Measurements from ENCODE around the gene ATP9B.

The ATP9B gene

GRCh38 chr18:79229431-79229830 lies 160.2 kb downstream of the ATP9B start:
- no peak for DNase-seq (ENCODE audit: low read depth, low spot score)
- Histone ChIP-seq H3K27me3 (ENCODE audit: insufficient read depth, insufficient read length) (no peaks in the 10 kb centered on the region), H3K36me3 (ENCODE audit: insufficient read depth, insufficient read length, low read length) (no peaks in the 10 kb centered on the region), H3K9me3 (ENCODE audit: insufficient read depth, low read length) (no peaks in the 10 kb centered on the region), H3K4me3 (ENCODE audit: insufficient read length, low read depth) (no peak overlapping the region), H3K4me1 (ENCODE audit: insufficient read depth, insufficient read length) (no peaks in the 10 kb centered on the region), H3K9ac (ENCODE audit: insufficient read length, low read depth) (no peak overlapping the region)
- TF ChIP-seq YY1 (IDR thresholded peaks at IDR 0.05; ENCODE audit: insufficient read depth, insufficient read length), result no peak
- TF ChIP-seq ZNF274 (IDR thresholded peaks at IDR 0.05; ENCODE audit: low read depth, low read length), result no peak
- no peak for TF ChIP-seq SUZ12 (IDR thresholded peaks at IDR 0.05; ENCODE audit: extremely low read depth, insufficient read depth, insufficient read length)

- H3K4me3 ChIP-seq (ENCODE audit: insufficient read length, low read depth), result no peak overlapping the region
- no peaks in the 10 kb centered on the region for H3K9me3 ChIP-seq (ENCODE audit: insufficient read depth, low read length)
- DNase-seq (ENCODE audit: low read depth, low spot score), result no peak
- H3K27me3 ChIP-seq (ENCODE audit: insufficient read depth, insufficient read length), result no peaks in the 10 kb centered on the region
- no peak for TF ChIP-seq YY1 (IDR thresholded peaks at IDR 0.05; ENCODE audit: insufficient read depth, insufficient read length)
- TF ChIP-seq ZNF274 (IDR thresholded peaks at IDR 0.05; ENCODE audit: low read depth, low read length), result no peak
- TF ChIP-seq SUZ12 (IDR thresholded peaks at IDR 0.05; ENCODE audit: extremely low read depth, insufficient read depth, insufficient read length), result no peak
- no peak overlapping the region for H3K9ac ChIP-seq (ENCODE audit: insufficient read length, low read depth)
- no peaks in the 10 kb centered on the region for H3K36me3 ChIP-seq (ENCODE audit: insufficient read depth, insufficient read length, low read length)
- no peaks in the 10 kb centered on the region for H3K4me1 ChIP-seq (ENCODE audit: insufficient read depth, insufficient read length)
These were observed 165.2 kb downstream of the ATP9B start for GRCh38 chr18:79234438-79234837.

GRCh38 chr18:79239631-79240030 lies 170.4 kb downstream of the ATP9B start:
- TF ChIP-seq ZNF274 (IDR thresholded peaks at IDR 0.05; ENCODE audit: low read depth, low read length) (no peak), YY1 (IDR thresholded peaks at IDR 0.05; ENCODE audit: insufficient read depth, insufficient read length) (no peak), SUZ12 (IDR thresholded peaks at IDR 0.05; ENCODE audit: extremely low read depth, insufficient read depth, insufficient read length) (no peak)
- Histone ChIP-seq H3K4me3 (ENCODE audit: insufficient read length, low read depth) (no peak overlapping the region), H3K9ac (ENCODE audit: insufficient read length, low read depth) (no peak overlapping the region), H3K36me3 (ENCODE audit: insufficient read depth, insufficient read length, low read length) (no peaks in the 10 kb centered on the region), H3K9me3 (ENCODE audit: insufficient read depth, low read length) (no peaks in the 10 kb centered on the region), H3K27me3 (ENCODE audit: insufficient read depth, insufficient read length) (no peaks in the 10 kb centered on the region), H3K4me1 (ENCODE audit: insufficient read depth, insufficient read length) (no peaks in the 10 kb centered on the region)
- DNase-seq (ENCODE audit: low read depth, low spot score), result no peak

- TF ChIP-seq SUZ12 (IDR thresholded peaks at IDR 0.05; ENCODE audit: extremely low read depth, insufficient read depth, insufficient read length) (no peak), YY1 (IDR thresholded peaks at IDR 0.05; ENCODE audit: insufficient read depth, insufficient read length) (no peak), ZNF274 (IDR thresholded peaks at IDR 0.05; ENCODE audit: low read depth, low read length) (no peak)
- H3K4me3 ChIP-seq (ENCODE audit: insufficient read length, low read depth), result no peak overlapping the region
These were observed 172.6 kb downstream of the ATP9B start for GRCh38 chr18:79241755-79242154.

GRCh38 chr18:79242246-79242645 lies 173.1 kb downstream of the ATP9B start:
- H3K27me3 ChIP-seq (ENCODE audit: insufficient read depth, insufficient read length), result no peaks in the 10 kb centered on the region
- DNase-seq (ENCODE audit: low read depth, low spot score), result no peak
- H3K4me1 ChIP-seq (ENCODE audit: insufficient read depth, insufficient read length), result no peaks in the 10 kb centered on the region
- no peak overlapping the region for H3K4me3 ChIP-seq (ENCODE audit: insufficient read length, low read depth)
- H3K36me3 ChIP-seq (ENCODE audit: insufficient read depth, insufficient read length, low read length), result no peaks in the 10 kb centered on the region
- TF ChIP-seq YY1 (IDR thresholded peaks at IDR 0.05; ENCODE audit: insufficient read depth, insufficient read length) (no peak), ZNF274 (IDR thresholded peaks at IDR 0.05; ENCODE audit: low read depth, low read length) (no peak), SUZ12 (IDR thresholded peaks at IDR 0.05; ENCODE audit: extremely low read depth, insufficient read depth, insufficient read length) (no peak)
- H3K9me3 ChIP-seq (ENCODE audit: insufficient read depth, low read length), result no peaks in the 10 kb centered on the region
- no peak overlapping the region for H3K9ac ChIP-seq (ENCODE audit: insufficient read length, low read depth)

More at GRCh38 chr18:79241755-79242154, 172.6 kb downstream of the ATP9B start:
- Histone ChIP-seq H3K36me3 (ENCODE audit: insufficient read depth, insufficient read length, low read length) (no peaks in the 10 kb centered on the region), H3K9me3 (ENCODE audit: insufficient read depth, low read length) (no peaks in the 10 kb centered on the region), H3K27me3 (ENCODE audit: insufficient read depth, insufficient read length) (no peaks in the 10 kb centered on the region), H3K9ac (ENCODE audit: insufficient read length, low read depth) (no peak overlapping the region), H3K4me1 (ENCODE audit: insufficient read depth, insufficient read length) (no peaks in the 10 kb centered on the region)
- no peak for DNase-seq (ENCODE audit: low read depth, low spot score)

GRCh38 chr18:79245517-79246001 lies 176.4 kb downstream of the ATP9B start:
- no peaks in the 10 kb centered on the region for H3K27me3 ChIP-seq (ENCODE audit: insufficient read depth, insufficient read length)
- no peak for TF ChIP-seq SUZ12 (IDR thresholded peaks at IDR 0.05; ENCODE audit: extremely low read depth, insufficient read depth, insufficient read length)
- TF ChIP-seq ZNF274 (IDR thresholded peaks at IDR 0.05; ENCODE audit: low read depth, low read length), result no peak
- TF ChIP-seq YY1 (IDR thresholded peaks at IDR 0.05; ENCODE audit: insufficient read depth, insufficient read length), result no peak
- no peak overlapping the region for H3K9ac ChIP-seq (ENCODE audit: insufficient read length, low read depth)
- H3K4me3 ChIP-seq (ENCODE audit: insufficient read length, low read depth), result no peak overlapping the region
- DNase-seq (ENCODE audit: low read depth, low spot score), result no peak
- H3K9me3 ChIP-seq (ENCODE audit: insufficient read depth, low read length), result no peaks in the 10 kb centered on the region
- H3K36me3 ChIP-seq (ENCODE audit: insufficient read depth, insufficient read length, low read length), result no peaks in the 10 kb centered on the region
- no peaks in the 10 kb centered on the region for H3K4me1 ChIP-seq (ENCODE audit: insufficient read depth, insufficient read length)

- no peak for TF ChIP-seq SUZ12 (IDR thresholded peaks at IDR 0.05; ENCODE audit: extremely low read depth, insufficient read depth, insufficient read length)
- no peak for TF ChIP-seq ZNF274 (IDR thresholded peaks at IDR 0.05; ENCODE audit: low read depth, low read length)
- TF ChIP-seq YY1 (IDR thresholded peaks at IDR 0.05; ENCODE audit: insufficient read depth, insufficient read length), result no peak
- Histone ChIP-seq H3K27me3 (ENCODE audit: insufficient read depth, insufficient read length) (no peaks in the 10 kb centered on the region), H3K9ac (ENCODE audit: insufficient read length, low read depth) (no peak overlapping the region), H3K9me3 (ENCODE audit: insufficient read depth, low read length) (no peaks in the 10 kb centered on the region), H3K4me3 (ENCODE audit: insufficient read length, low read depth) (no peak overlapping the region), H3K4me1 (ENCODE audit: insufficient read depth, insufficient read length) (no peaks in the 10 kb centered on the region), H3K36me3 (ENCODE audit: insufficient read depth, insufficient read length, low read length) (no peaks in the 10 kb centered on the region)
- DNase-seq (ENCODE audit: low read depth, low spot score), result peak; percentile 68
These were observed 177.3 kb downstream of the ATP9B start for GRCh38 chr18:79246309-79247108.
